ENCODE measurements around the gene HBG2. TPM values are rescaled to one million over a fixed set of nuclear protein-coding genes. Genes with fewer than 3 reads are reported as not detected.

The HBG2 gene
- total and polyA plus RNA-seq, 10 donors, result 0.29 to 19.6 (median 4.2) TPM; not detected in 3

- intact Hi-C loops (cut with DNase I; ENCODE audit: low total_unique reads), result no loop called here
Observed at GRCh38 chr11:5242933-5243815, 11.4 kb downstream of the HBG2 start.

GRCh38 chr11:5242208-5242607, 12.4 kb downstream of the HBG2 start:
- DNase-seq, result no peak

More at GRCh38 chr11:5242933-5243815, 11.4 kb downstream of the HBG2 start:
- H3K4me1 ChIP-seq, result no peaks in the 10 kb centered on the region
- no peak for DNase-seq
- no peaks in the 10 kb centered on the region for H3K36me3 ChIP-seq
- TF ChIP-seq CTCF (IDR thresholded peaks at IDR 0.05 in 8 of 11, conservative IDR thresholded peaks at IDR 0.05 in 3 of 11) (no peak), POLR2A (IDR thresholded peaks at IDR 0.05) (no peak), POLR2AphosphoS5 (IDR thresholded peaks at IDR 0.05) (no peak)
- no peak overlapping the region for H3K4me3 ChIP-seq
- no peak overlapping the region for H3K27ac ChIP-seq
- H3K27me3 ChIP-seq (replicated peaks in 1 of 7), result no peaks in the 10 kb centered on the region
- 70 to 78% (median 71%) methylated on average over 7 of the region's 7 CpGs for WGBS, 5 donors
- H3K9me3 ChIP-seq, result no peaks in the 10 kb centered on the region

GRCh38 chr11:5241458-5241857, 13.1 kb downstream of the HBG2 start:
- H3K27ac ChIP-seq, result no peak overlapping the region

More at GRCh38 chr11:5242208-5242607, 12.4 kb downstream of the HBG2 start:
- Histone ChIP-seq H3K27ac (no peak overlapping the region), H3K36me3 (no peaks in the 10 kb centered on the region), H3K27me3 (replicated peaks in 1 of 7) (no peaks in the 10 kb centered on the region), H3K4me3 (no peak overlapping the region), H3K9me3 (no peaks in the 10 kb centered on the region), H3K4me1 (no peaks in the 10 kb centered on the region)
- intact Hi-C loops (cut with DNase I; ENCODE audit: low total_unique reads), result no loop called here
- 66 to 82% (median 69%) methylated on average over 2 of the region's 2 CpGs for WGBS, 5 donors
- TF ChIP-seq CTCF (IDR thresholded peaks at IDR 0.05 in 8 of 11, conservative IDR thresholded peaks at IDR 0.05 in 3 of 11) (no peak), POLR2AphosphoS5 (IDR thresholded peaks at IDR 0.05) (no peak), POLR2A (IDR thresholded peaks at IDR 0.05) (no peak)

More at GRCh38 chr11:5241458-5241857, 13.1 kb downstream of the HBG2 start:
- intact Hi-C loops (cut with DNase I; ENCODE audit: low total_unique reads), result no loop called here
- H3K4me1 ChIP-seq, result no peaks in the 10 kb centered on the region
- 60 to 75% (median 66%) methylated on average over 3 of the region's 3 CpGs for WGBS, 5 donors
- no peak for TF ChIP-seq CTCF (IDR thresholded peaks at IDR 0.05 in 8 of 11, conservative IDR thresholded peaks at IDR 0.05 in 3 of 11)
- no peak for TF ChIP-seq POLR2AphosphoS5 (IDR thresholded peaks at IDR 0.05)
- TF ChIP-seq POLR2A (IDR thresholded peaks at IDR 0.05), result no peak
- no peaks in the 10 kb centered on the region for H3K9me3 ChIP-seq
- no peaks in the 10 kb centered on the region for H3K36me3 ChIP-seq
- H3K4me3 ChIP-seq, result no peak overlapping the region
- no peak for DNase-seq
- H3K27me3 ChIP-seq (replicated peaks in 1 of 7), result no peaks in the 10 kb centered on the region

All from spleen (tissue), 11 donors.